Fibroblast of gingiva (primary cell): ENCODE results near the gene SPATA21.

ENCODE experiments used
- DNase-seq: peaks from one replicate; pipeline ENCODE4 v3.0.0-alpha.2; 2011; ENCODE audit warnings: low read depth

Gene SPATA21

DNA sequence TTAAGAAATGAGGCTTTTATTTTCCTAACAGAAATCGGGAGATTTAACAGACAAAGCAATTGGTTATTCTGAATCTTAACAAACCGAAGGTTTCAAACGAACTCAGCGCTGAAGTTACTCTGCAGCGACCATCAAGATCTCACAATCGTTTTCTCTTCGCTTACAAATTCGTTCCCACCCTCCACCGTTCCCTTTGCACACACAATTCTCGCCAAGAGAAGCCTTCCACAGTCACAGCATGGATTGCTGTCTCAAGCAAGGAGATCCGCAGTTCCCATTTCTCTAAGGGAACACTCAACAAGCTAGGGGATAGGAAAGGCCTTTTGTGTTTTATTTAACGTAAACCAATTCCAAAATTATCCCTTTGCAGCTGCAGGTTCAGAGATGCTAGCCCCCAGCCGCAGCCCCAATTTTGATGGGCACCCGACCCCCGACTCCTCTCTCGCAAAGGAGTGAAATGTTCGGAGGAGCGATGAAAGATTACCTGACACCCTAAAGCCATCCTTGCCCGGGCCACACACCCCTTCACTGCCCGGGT lies 85.7 kb downstream of the SPATA21 start:
- DNase-seq, result no peak

GRCh38 chr1:16349847-16350406 lies 87.3 kb downstream of the SPATA21 start:
- no peak for DNase-seq
